Limb (tissue), 2 donors: ENCODE data around the gene GRIK1.

Source experiments
- DNase-seq, 2 donors: peaks; one replicate each; pipeline ENCODE4 v3.0.0-alpha.2; 2016; ENCODE audit errors: extremely low spot score in 2 of 2

The GRIK1 gene

DNA sequence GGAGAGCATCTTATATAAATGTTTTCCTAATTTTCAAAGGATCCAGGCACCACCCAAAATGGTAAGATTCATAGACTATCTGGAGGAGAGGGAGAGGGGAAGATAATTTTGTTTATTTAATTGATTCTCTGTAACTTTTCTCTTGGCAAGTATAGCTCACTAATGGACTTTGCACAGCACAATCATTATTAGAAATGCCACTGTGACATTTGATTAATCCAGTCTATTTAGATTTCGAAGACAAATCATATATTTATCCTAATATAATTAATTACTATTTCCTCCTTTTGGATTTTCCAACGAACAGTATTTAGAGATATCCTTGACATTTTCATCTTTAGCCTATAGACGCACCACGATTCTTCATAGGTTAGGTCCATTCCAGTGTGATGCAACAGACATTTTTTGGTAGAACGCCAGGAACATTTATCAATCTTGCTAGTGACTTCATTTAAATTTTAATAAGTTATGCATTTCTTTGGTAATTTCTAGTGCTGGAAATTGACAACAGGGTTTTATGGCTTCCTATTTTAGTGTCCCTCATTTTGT, 152.4 kb downstream of the GRIK1 start:
- no peak for DNase-seq

DNA sequence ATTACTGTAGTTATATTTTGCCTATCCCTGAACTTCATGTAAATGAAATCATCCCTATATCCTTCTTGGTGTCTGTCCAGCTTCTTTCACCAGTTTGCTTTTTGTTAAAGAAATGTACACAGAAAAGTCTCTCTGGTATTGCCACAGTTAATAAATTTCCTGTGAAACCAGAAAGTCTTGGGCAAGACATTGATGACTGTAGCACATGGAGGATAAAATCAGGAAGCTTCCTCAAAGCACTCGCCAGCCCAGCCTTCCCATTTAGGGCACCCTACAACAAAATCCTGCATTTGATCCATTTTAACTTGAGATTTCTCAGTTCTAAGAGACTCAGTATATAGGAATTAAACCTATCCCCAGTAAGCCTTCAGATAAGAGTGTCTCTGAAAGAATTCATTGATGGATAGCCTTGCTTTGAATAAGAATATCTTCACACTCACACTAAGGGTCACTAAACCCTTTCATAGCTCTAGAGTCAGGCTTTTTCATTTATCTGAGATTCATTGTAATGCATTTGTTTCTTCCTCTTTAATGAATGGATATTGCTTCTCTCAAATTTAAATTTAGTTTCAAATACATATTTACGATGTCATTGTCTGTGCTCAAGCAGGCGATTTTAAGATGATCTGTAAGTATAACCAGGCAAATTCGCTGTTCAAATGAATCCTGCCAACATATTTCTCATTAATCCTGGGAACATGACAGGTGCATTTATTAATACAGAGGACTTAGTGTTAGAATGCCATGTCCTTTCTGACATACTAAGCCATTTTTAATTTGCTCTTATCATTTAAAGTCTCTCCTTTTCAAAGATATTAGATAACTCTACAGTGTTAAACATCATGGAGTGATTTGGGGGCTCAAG, 153.1 kb downstream of the GRIK1 start:
- DNase-seq = no peak

DNA sequence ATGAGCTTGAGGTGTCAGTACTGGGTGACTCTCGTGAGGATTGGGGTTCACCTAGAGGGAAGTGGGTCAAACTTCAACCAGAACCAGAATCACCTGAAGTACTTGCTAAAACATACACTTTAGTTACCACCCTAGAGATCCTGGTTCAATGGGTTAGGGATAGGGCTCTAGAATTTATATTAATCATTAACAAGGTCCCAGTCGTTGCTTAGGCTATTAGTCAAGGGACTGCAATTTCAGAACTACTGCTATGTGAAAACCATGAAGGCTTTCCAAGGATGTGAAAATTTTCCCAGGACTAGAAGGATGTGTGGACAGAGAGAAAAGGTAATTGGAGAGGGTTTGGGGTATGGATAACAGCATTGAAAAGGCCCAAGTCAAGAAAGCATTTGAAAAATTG, 162.6 kb downstream of the GRIK1 start:
- DNase-seq = no peak

DNA sequence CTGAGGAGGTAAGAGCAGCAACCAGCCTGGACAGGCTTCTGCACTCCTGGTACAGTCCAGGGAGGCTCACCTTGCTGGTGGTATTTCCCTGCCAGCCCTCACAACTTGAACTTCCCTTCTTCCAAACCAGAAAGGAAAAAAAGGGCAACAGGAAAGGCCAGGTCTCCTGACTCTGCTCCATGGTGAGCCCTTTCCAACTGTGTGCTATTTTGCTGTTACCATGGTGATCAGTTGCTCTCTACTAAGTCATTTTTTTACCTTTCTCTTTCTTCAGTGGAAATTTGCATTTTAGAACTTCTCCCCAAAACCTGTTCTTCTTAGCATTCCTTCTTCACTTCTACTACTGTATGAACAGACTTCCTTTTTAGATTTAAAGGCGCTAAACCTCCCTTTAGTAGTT, 164.3 kb downstream of the GRIK1 start:
- no peak for DNase-seq

DNA sequence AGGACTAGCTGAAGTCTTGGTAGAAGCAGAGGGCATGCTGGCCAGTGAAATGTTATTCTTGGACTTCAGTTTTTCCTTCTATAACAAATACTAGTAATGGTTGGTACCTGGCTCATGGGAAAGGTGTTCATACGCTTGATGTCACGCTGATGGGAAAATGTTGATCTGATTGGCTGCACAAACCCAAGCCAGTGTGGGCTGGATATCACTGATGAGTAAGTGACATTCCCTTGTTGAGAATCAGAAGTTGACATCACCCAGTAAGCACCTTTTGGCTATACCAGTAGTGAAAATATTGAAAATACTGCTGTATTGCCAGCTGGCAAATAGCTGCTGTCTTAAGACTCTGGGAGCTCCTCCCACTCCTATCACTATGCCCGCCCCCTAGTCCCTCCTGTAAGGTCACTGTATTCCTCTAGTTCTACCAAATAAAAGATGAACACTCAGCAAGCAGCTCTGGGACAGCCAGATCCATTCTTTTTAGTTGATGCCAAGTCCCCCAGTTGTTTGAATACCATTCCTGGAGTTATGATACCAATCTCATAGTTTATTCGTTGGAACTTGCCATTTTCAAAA, 168.2 kb downstream of the GRIK1 start:
- no peak for DNase-seq

DNA sequence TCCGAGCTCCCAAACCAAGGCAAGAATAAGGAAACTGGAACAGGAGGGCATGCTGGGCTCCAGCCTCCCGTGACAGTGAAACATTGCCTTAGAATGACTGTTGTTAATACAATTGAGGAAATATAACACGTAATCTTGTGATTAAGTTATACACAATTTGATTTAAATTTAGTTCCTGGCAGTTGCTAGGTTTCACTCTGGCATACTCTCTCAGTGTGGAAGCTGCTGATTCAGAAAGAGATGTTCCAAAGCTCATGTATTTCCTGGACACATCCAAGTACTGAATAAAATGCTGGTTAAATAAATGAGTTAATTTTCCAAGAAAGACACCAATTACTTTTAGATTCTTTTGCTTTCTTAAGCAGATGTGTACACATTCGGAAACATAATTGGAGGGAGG, 176.1 kb downstream of the GRIK1 start:
- no peak for DNase-seq

DNA sequence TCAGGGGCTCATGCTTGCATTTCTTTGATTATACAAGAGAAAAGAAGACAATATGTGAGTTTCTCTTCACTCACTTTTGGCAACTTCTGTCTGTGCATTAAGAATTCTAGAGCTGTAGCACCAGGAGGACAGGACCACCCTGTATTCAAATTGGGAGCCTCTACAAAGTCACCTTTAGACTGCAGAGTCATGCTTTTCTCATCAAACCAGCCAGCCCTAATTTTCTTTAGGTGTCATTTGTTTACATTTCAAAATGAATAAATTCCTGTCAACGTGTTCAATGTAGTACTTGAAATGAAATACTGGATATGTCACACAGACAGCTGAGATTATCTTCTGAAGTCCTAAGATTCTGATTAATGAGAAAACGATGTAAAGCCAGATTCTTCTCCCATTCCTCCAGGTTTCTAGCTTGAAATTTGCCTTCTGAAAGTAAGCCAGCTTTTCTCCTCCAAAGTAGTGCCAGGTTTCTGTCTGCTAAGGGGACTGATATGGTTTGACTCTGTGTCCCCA, 177.2 kb downstream of the GRIK1 start:
- no peak for DNase-seq

DNA sequence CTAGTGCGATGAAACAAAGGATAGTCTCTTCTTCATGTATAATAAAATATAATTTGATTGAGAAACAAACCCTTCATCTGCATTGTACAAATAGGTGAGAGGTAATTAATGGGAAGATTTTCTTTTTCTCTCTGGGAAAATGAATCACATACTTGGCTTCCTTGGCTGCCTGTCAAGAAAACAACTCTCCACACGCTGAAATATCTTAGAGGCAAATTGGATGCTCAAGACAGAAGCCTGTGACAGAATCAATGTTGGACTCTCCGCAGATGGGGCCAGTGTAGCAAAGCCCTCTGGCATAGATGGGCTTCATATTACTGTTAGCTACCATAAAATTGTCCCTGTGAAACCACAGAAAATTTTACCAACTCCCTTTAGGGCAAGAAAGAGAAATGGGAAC, 186.6 kb downstream of the GRIK1 start:
- DNase-seq = no peak

DNA sequence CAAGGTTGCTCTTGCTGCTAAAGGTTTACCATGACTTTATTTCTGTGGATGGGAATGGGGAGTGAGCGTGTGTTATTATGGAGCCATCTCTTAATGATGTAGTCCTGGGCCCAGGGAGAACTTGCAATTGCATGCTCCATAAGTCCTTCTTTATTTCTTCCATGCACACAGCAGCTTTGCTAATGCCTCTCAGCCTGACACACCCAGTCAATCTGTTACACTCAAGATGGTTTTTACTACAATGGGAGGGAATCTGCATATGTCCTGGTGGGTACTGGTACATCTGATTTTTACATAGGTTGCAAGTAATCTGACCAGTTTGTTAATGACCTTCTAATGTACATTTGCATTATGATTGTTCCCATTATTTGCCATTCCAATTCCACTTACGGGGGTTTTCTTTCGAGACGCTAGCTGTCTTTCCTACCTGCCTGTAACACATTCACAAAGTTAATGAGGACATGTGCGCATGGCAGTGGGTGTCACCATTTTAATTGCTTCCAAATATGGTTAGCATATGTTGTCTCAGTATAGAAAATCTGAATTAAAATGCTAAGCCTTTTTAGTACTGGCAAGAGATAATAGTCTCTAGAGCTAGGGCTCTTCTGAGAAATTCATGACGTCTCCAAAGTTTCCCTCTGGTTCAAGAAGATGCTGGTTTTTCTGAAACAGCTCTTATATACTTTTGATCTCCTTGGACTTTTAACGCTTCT, 188.2 kb downstream of the GRIK1 start:
- no peak for DNase-seq

DNA sequence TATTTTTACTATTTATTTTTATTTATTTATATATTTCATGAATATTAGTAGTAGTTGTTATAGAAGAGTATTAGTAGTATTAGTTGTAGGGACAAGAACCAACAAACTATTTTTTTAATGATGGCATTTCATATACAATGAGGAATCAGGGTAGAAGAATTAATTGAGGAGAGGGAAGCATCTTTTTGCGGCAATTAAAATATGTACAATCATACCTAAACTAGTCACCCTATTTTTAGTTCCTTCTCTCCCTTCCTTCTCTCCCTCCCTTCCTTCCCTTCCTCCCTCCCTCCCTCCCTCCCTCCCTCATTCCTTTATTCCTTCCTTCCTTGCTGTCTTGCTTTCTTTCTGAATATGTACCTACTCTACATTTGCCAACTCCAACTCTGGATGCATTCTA, 189.8 kb downstream of the GRIK1 start:
- no peak for DNase-seq

DNA sequence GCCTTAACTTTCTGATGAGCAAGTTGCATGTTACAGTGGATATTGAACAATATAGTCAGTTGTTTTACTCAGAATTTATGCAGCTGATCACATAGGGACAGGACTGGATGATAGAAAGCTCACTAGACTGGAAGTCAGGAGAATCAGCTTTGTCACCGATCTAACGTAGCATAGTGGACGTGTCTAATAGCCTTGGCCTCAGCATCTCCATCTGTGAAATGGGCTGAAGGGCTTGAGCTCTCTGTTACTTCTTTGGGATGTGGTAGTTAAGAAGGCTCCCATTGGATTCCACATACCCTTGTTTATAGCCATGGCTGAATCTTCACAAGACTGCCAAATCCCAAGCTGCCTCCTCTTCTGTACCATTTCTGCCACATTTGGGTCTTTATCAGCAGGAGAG, 190.6 kb downstream of the GRIK1 start:
- DNase-seq = no peak

DNA sequence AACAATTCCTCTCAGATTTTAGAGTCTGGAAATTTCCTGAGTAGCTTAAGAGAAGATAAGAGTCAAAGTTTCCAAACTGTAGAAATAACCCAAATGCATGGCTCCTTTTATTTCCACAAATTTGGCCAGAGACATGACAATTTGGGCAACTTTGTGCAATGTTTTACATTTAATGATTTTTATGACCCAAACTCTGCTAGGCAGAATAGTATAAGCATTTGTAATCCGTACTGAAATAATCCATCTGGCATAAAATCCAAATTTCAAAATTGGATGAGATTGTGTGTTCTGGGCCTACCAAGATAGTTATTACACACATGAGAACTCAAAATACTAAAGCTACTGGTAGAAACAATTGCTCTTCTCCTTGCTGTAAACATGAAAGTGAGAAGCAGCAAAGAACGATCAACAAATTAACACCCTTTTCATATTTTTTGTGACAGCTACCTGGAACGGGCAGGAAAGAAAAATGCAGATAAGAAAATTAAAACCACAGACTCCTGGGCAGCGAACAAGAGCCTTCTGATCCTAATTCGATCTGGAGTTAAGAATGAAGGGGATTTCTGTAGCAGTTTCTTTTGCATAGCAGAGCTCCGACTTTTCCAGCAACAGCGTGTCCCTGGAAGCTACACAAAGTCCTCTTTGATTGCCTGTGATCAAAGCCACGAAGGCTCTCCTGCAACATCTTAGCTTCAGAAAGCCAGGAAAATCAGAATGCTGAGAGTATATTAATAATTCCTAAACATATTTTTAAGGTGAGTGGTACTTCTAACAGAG, 191.2 kb downstream of the GRIK1 start:
- no peak for DNase-seq

DNA sequence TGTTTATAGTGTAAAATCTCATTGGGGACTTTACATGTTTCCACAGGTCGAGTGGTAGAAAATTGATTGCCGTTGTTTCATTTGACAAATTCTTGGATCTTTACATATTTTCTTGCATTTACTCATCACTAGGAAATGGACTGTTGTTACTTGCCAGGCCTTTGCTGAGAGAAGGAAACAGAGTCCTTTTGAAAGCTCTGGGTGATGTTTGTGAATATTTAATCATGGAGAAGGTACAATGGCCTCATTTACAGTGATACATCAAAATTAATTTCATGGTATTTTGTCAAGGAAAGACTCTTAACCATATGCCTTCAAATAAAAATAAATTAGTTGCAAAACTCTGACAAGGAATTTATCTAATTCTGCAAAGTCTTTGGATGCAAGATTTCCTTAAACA, 198.0 kb downstream of the GRIK1 start:
- no peak for DNase-seq

DNA sequence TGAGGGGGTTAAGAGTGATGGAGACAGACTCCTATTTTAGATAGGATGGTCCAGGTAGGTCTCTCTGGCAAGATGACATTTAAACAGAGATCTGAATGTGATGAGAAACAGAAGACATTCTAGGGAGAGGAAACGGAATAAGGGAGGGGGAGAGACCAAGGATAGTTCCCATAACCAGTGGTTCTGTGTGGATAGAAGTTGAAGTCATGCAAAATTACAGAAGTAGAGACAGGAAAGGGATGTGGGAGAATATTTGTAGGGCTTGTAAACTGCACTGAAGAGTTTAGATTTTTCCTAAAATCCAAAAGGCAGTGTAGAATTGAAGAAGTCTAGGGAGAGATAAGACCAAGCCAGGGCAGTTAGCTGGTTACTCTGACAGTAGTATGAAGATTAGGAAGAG, 200.6 kb downstream of the GRIK1 start:
- no peak for DNase-seq

DNA sequence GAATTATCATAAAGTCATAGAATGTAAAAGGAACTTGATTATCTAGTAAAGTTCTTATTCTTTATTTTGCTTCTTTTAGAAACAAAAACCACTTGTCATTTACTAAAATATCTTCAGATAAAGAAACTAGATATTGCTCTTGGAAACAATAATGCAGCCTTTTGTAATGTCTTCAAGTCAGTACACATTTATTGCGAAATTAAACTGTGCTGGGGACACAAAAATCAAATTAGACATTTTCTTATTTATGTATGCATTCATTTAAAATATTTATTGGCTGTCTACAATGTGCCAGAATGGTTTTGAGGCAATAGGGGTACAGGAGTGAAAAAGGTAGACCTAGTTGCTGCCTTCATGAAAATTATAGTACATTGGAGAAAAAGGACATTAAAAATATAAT, 201.1 kb downstream of the GRIK1 start:
- DNase-seq = no peak

DNA sequence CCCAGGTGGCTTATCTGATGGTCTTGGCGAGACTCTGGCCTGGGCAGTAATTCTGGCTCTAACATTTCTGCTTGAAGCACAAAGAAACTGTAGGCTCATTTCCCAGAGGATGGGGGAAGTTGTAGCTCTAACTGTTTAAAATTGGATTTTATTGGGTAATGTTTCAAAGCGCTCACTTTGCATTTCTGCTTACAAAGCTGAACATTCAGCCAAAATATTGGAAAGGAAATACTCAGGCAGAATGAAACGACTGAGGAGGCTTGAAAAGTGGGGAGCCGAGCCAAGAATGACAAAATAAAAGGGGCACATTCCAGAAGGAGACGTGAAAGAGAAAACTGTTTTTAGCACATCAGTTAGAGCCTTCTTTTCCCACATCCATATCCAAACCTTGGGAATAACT, 202.6 kb downstream of the GRIK1 start:
- peak; percentile 44 to 74 for DNase-seq

DNA sequence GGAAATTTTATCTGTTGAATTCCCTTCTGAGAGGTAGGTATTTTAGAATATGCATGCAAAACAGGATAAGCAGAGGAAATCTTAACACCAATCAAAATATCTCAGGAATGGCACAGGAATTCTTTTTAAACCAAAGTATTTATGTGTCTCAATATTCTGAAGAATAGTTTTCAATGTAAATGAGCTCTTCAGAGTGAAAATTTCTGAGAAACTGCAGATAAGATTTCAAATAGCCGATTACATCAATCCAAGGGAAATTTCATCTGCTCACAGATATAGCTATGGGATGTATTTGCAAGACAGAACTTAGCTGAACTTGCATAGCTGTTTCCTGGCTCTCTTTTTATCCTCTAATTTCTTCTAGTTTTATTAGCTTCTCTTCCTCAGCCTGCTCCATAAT, 209.5 kb downstream of the GRIK1 start:
- DNase-seq = no peak

DNA sequence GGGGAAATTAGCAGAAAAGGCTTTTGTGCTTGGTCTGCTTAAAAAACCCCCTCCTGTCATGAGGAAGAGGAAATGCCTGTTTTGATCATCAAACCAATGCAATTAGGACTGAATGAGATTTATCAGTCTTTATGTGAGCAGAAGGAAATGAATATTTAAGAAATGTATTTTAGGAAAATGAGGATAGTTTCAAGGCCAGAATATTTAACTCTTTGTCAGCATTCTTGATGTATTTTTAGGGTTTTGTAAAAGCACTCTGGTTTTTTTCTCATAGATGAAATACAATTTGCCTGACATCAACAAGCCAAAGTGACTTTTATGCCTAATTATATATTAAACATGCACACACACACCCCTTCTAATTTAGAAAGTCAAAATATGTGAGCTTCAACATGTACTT, 213.8 kb downstream of the GRIK1 start:
- no peak for DNase-seq

DNA sequence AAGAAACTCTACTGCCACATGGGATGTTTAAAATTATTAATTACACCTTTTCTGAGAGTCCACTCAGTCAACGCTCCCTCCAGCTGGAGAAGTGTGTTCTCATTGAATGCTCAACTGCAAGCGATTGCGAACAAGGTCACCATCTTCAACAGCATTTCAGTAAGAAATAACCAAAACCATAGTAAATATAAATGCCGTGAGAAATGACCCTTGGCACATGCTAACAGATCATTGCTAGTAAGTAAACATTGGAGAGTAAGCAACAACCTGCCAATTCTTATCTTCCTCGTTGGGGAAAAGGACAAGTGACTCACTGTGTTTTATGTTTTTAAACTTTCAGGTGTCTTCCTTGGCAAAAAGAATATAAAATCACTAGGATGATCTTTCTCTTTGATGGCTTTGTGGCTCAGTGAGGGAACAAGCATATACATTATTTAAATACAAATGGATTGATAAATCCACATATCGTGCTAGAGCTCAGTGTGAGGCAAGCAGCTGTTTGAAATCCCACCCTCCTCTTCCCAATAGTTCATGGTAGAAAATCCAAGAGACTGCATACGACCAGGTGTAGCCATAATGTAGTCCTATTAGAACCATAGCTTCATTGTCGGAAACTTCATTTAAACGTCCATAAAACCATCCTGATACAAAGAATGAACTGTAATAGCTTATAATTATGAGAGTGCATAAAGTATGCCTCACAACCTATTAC, 214.6 kb downstream of the GRIK1 start:
- DNase-seq = no peak

DNA sequence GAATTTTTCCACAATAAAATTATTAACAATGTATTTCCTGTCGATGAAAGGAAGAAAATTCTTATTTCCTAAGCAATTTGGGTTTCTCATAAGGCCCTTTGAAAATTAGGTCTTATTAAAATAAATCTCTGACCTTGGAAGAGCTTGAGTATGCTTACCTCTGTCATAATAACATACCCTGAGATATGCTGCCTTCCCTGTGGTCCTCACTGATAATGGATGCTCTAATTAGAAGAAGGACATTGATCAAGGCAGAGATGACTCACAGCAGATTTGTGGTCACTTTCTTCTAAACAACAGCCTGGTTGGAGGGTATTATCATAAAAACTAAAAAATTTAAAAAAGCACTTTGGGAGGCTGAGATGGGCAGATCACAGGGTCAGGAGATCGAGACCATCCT, 217.8 kb downstream of the GRIK1 start:
- no peak for DNase-seq

DNA sequence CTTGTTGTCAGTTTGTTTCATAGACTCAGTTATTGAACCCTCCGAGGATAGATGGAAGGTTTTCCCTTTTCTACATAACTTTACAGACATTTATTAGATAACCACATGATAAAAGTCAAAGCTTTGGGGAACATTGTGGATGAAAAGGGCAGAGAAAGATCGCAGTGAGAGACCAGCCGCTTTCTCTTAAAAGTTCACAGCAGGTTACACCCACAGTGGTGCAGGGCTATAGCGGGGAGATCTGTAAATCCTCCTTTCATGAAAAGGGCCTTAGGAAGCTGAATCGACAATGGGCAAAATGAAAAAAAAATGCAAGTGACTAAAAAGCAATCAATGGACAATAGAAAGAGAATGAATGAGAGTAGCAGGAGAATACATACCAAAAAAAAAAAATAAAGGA, 218.6 kb downstream of the GRIK1 start:
- no peak for DNase-seq
